ENCODE results near the gene DENND4C.
"Not testable (repeated sequence)": the region's sequence is repeated elsewhere in the genome, so short reads cannot be mapped to it uniquely, and the experiment has no call there.

Gene DENND4C

GRCh38 chr9:19230355-19231125 lies at the start of gene DENND4C:
Gene DENND4C (plus strand): TSS chr9:19230693. CDS start chr9:19276175, 45,482 bp downstream.
- DNase-seq, result peak; percentile 63

- DNase-seq, result no peak
Measured at GRCh38 chr9:19180991-19181390, 49.5 kb upstream of the DENND4C start.

GRCh38 chr9:19181561-19181960 lies 48.9 kb upstream of the DENND4C start:
- DNase-seq, result no peak

GRCh38 chr9:19184144-19184917 lies 46.2 kb upstream of the DENND4C start:
- peak; percentile 50 for DNase-seq

- no peak for DNase-seq
Measured at GRCh38 chr9:19185191-19185590, 45.3 kb upstream of the DENND4C start.

GRCh38 chr9:19186232-19186631 lies 44.3 kb upstream of the DENND4C start:
- DNase-seq, result no peak

- DNase-seq, result no peak
Measured at GRCh38 chr9:19188771-19189170, 41.7 kb upstream of the DENND4C start.

- DNase-seq, result no peak
Measured at GRCh38 chr9:19192202-19193028, 38.1 kb upstream of the DENND4C start.

- DNase-seq, result no peak
Measured at GRCh38 chr9:19193029-19193324, 37.5 kb upstream of the DENND4C start.

- not testable (repeated sequence) for DNase-seq
Measured at GRCh38 chr9:19193358-19193973, 37.0 kb upstream of the DENND4C start.

- DNase-seq, result no peak
Measured at GRCh38 chr9:19198406-19198805, 32.1 kb upstream of the DENND4C start.

GRCh38 chr9:19199012-19199411 lies 31.5 kb upstream of the DENND4C start:
- no peak for DNase-seq

- DNase-seq, result no peak
Measured at GRCh38 chr9:19200229-19200628, 30.3 kb upstream of the DENND4C start.

GRCh38 chr9:19201899-19202891 lies 28.3 kb upstream of the DENND4C start:
- DNase-seq, result no peak

- no peak for DNase-seq
Measured at GRCh38 chr9:19203058-19203457, 27.4 kb upstream of the DENND4C start.

GRCh38 chr9:19208653-19209052 lies 21.8 kb upstream of the DENND4C start:
- DNase-seq, result no peak

- no peak for DNase-seq
Measured at GRCh38 chr9:19209188-19209587, 21.3 kb upstream of the DENND4C start.

- no peak for DNase-seq
Measured at GRCh38 chr9:19213823-19214222, 16.7 kb upstream of the DENND4C start.

GRCh38 chr9:19216466-19216865 lies 14.0 kb upstream of the DENND4C start:
- DNase-seq, result no peak

GRCh38 chr9:19221326-19221725 lies 9.2 kb upstream of the DENND4C start:
- no peak for DNase-seq

GRCh38 chr9:19223724-19224123 lies 6.8 kb upstream of the DENND4C start:
- no peak for DNase-seq

- no peak for DNase-seq
Measured at GRCh38 chr9:19224563-19224962, 5.9 kb upstream of the DENND4C start.
